ENCODE data around the gene AHDC1. TPM values are rescaled to one million over a fixed set of nuclear protein-coding genes. Genes with fewer than 3 reads are reported as not detected.

Gene AHDC1
- total and polyA plus RNA-seq, 7 donors: 6.4 to 65.2 (median 35.9) TPM

DNA sequence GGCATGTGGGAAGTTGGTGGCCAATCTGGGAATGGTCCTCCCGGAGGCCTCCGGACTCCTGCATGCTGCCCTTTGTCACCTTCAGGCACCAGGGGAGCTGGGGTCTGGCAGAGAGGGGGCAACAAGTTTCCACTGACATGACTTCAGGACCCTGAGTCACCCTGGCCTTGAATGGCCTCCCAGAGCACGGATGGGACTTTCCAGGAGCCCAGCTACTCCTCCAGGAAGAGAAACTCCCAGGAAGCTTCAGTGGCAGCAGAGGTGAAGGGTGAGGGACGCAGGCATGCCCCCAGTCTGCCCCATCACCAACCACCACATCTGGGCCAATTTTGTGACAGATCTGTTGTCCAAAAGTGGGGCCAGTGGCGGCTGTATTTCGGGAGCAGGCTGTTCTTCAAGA, 58.1 kb downstream of the AHDC1 start:
- peaks cover 0 to 56% of the 10 kb centered on the region in 2 donors for H3K36me3 ChIP-seq (ENCODE audit: insufficient read depth in 1 of 2, low read depth in 1 of 2)
- no peaks in the 10 kb centered on the region for H3K9me3 ChIP-seq
- H3K27me3 ChIP-seq (ENCODE audit: insufficient read depth in 3 of 3, low read length in 2 of 3): no peaks in the 10 kb centered on the region
- TF ChIP-seq, protein P1, sequence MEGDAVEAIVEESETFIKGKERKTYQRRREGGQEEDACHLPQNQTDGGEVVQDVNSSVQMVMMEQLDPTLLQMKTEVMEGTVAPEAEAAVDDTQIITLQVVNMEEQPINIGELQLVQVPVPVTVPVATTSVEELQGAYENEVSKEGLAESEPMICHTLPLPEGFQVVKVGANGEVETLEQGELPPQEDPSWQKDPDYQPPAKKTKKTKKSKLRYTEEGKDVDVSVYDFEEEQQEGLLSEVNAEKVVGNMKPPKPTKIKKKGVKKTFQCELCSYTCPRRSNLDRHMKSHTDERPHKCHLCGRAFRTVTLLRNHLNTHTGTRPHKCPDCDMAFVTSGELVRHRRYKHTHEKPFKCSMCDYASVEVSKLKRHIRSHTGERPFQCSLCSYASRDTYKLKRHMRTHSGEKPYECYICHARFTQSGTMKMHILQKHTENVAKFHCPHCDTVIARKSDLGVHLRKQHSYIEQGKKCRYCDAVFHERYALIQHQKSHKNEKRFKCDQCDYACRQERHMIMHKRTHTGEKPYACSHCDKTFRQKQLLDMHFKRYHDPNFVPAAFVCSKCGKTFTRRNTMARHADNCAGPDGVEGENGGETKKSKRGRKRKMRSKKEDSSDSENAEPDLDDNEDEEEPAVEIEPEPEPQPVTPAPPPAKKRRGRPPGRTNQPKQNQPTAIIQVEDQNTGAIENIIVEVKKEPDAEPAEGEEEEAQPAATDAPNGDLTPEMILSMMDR (IDR thresholded peaks at IDR 0.05): no peak
- DNase-seq: no peak
- WGBS, 3 donors: 22 to 47% (median 29%) methylated on average over 6 of the region's 6 CpGs
- intact Hi-C loops (cut with DNase I): no loop called here
- H3K4me1 ChIP-seq: peaks cover 64% of the 10 kb centered on the region
- ATAC-seq: no peak
- peak overlapping the region; percentile 18 for H3K4me3 ChIP-seq
- H3K27ac ChIP-seq: peak overlapping the region; percentile 95

DNA sequence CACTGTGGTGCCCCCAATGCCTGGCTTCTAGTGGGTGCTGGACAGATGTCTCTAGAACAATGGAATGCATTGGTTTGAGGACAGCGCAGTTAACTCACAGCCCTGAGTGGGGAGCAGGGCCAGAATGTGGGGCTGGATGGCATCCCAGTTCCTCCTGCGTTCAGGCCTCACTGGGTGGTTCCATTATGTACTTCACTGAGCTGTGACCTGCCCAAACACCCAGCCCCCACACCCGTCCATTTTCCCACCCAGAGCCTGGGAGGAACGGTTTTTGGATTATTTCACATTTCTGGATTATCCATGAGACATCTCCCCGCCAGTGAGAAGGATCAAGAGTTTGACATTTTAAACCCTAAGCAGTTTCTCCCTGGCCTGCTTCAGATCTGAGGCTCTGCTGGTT, 58.7 kb downstream of the AHDC1 start:
- TF ChIP-seq, protein P1 (IDR thresholded peaks at IDR 0.05): no peak
- no peaks in the 10 kb centered on the region for H3K27me3 ChIP-seq (ENCODE audit: insufficient read depth in 3 of 3, low read length in 2 of 3)
- H3K36me3 ChIP-seq (ENCODE audit: insufficient read depth in 1 of 2, low read depth in 1 of 2): peaks cover 0 to 50% of the 10 kb centered on the region in 2 donors
- peaks cover 70% of the 10 kb centered on the region for H3K4me1 ChIP-seq
- DNase-seq (peak in 1 of 2 donors; percentile 80), ATAC-seq (peak in 3 of 4 donors; percentile 10 to 36 (median 29))
- no peaks in the 10 kb centered on the region for H3K9me3 ChIP-seq
- intact Hi-C loops (cut with DNase I): no loop called here
- H3K27ac ChIP-seq: peak overlapping the region; percentile 95
- 15 to 24% (median 22%) methylated on average over 5 of the region's 5 CpGs for WGBS, 3 donors
- peak overlapping the region; percentile 18 for H3K4me3 ChIP-seq

DNA sequence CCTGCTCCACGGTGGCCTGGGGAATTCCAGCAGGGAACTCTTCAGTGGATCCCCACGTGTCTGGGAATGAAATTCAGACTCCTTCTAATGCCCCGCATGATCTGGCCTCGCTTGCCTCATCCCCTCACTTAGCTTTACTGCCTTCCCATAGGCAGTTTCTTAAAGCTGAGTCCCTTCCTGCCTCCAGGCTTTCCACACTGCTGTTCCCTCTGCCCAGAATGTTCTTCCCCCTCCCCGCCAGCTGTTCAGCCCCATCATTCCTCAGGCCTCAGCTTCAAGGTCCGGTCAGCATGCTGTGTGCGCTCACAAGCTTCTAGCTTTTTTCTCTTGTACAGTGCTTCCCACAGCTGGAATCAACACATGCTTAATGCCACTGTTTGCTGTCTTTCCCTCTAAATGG, 59.1 kb downstream of the AHDC1 start:
- no peak overlapping the region for H3K4me3 ChIP-seq
- WGBS, 3 donors: 36 to 58% (median 41%) methylated on average over 7 of the region's 7 CpGs
- intact Hi-C loops (cut with DNase I): loop anchor here in 1 of 2 donors (5.0 kb wide), 1 partner anchor 53 kb away; the partner anchor contains the start of gene WASF2
- DNase-seq: no peak
- H3K9me3 ChIP-seq: no peaks in the 10 kb centered on the region
- peak overlapping the region; percentile 95 for H3K27ac ChIP-seq
- TF ChIP-seq, protein P1 (IDR thresholded peaks at IDR 0.05): no peak
- ATAC-seq: peak in 2 of 4 donors; percentile 7 to 24
- H3K4me1 ChIP-seq: peaks cover 73% of the 10 kb centered on the region
- no peaks in the 10 kb centered on the region for H3K27me3 ChIP-seq (ENCODE audit: insufficient read depth in 3 of 3, low read length in 2 of 3)
- H3K36me3 ChIP-seq (ENCODE audit: insufficient read depth in 1 of 2, low read depth in 1 of 2): peaks cover 0 to 45% of the 10 kb centered on the region in 2 donors

DNA sequence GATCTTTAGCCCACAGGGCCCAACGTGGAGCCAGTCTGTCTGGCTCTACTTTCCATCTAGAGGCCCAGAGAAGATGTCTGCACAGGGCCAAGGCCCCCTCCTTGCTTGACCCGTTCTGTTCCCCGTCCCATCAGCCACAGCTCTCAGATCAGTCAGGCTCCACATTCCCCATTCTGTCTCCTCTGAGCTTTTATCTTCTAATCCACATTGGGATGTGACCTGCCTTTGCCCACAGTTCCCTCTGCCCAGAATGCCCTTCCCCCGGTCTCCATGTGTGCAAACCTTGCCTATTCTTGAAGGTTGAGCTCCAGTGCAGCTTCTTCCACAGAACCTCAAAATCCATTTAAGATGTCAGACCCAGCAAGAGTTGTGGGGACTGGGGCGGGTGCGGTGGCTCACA, 60.7 kb downstream of the AHDC1 start:
- intact Hi-C loops (cut with DNase I): loop anchor here in 1 of 2 donors (5.0 kb wide), 1 partner anchor 51 kb away; the partner anchor contains the start of gene WASF2
- H3K4me1 ChIP-seq: peaks cover 86% of the 10 kb centered on the region
- TF ChIP-seq, protein P1 (IDR thresholded peaks at IDR 0.05): no peak
- no peaks in the 10 kb centered on the region for H3K27me3 ChIP-seq (ENCODE audit: insufficient read depth in 3 of 3, low read length in 2 of 3)
- DNase-seq (no peak), ATAC-seq (no peak)
- H3K4me3 ChIP-seq: no peak overlapping the region
- H3K27ac ChIP-seq: peak overlapping the region; percentile 95
- H3K36me3 ChIP-seq (ENCODE audit: insufficient read depth in 1 of 2, low read depth in 1 of 2): peaks cover 0 to 32% of the 10 kb centered on the region in 2 donors
- no peaks in the 10 kb centered on the region for H3K9me3 ChIP-seq
- 59 to 76% (median 70%) methylated on average over 6 of the region's 6 CpGs for WGBS, 3 donors
